Gastrocnemius medialis (tissue), 4 donors: ENCODE data around the gene FSIP1. TPM values are rescaled to one million over a fixed set of nuclear protein-coding genes. Genes with fewer than 3 reads are reported as not detected.

Experiments
- ATAC-seq, 2 donors: fragments of 150-250 bp; one replicate each; pipeline ENCODE4 v1.9.1; 2016
- DNase-seq, 2 donors: peaks; one replicate each; pipeline ENCODE4 v3.0.0-alpha.2; 2019
- H3K27ac ChIP-seq, 4 donors: fragments of 200-600 bp; sonication (generic); 1 replicate in 1 of 4; 2 replicates in 3 of 4; pipeline ENCODE4 v1.5.1; 2016 to 2018; ENCODE audit warnings: mild to moderate bottlenecking in 2 of 4, moderate library complexity in 1 of 4
- H3K27me3 ChIP-seq, 3 donors: fragments of 200-600 bp; sonication (generic) in 2 of 3; 1 replicate in 1 of 3; 2 replicates in 2 of 3; pipeline versions ENCODE4 v1.5.1 to v1.6.0; 2016 to 2019; ENCODE audit warnings: mild to moderate bottlenecking in 1 of 3, moderate library complexity in 1 of 3
- H3K36me3 ChIP-seq, 2 donors: fragments of 200-600 bp; sonication (generic) in 1 of 2; one replicate each; pipeline ENCODE4 v1.5.1; 2017 to 2018
- H3K4me1 ChIP-seq, 2 donors: fragments of 200-600 bp; sonication (generic) in 1 of 2; one replicate each; pipeline ENCODE4 v1.5.1; 2016 to 2017; ENCODE audit warnings: mild to moderate bottlenecking in 2 of 2
- H3K4me3 ChIP-seq, 4 donors: fragments of 200-600 bp; sonication (generic) in 3 of 4; 1 replicate in 1 of 4; 2 replicates in 3 of 4; pipeline ENCODE4 v1.5.1; 2016 to 2019; ENCODE audit warnings: mild to moderate bottlenecking in 2 of 4
- H3K9me3 ChIP-seq, 3 donors: fragments of 200-600 bp; sonication (generic) in 2 of 3; 1 replicate in 1 of 3; 2 replicates in 2 of 3; pipeline ENCODE4 v1.5.1; 2016 to 2019
- POLR2A ChIP-seq, 2 donors: fragments of 450-650 bp; IDR thresholded peaks; one replicate each; pipeline ENCODE4 v1.6.1; 2017; ENCODE audit warnings: antibody characterized with exemption in 2 of 2, mild to moderate bottlenecking in 2 of 2, moderate library complexity in 2 of 2
- in situ Hi-C, 4 donors: fragments of 200-750 bp; cut with MboI; loops; one replicate each; pipeline versions ENCODE4 v1.15.0 to v1.8.0; 2017; ENCODE audit warnings: low sequenced_read_pairs in 4 of 4
- intact Hi-C: fragments of 100-400 bp; cut with DNase I; formaldehyde crosslinking; loops from one replicate; pipeline ENCODE4 v1.15.1; 2023; ENCODE audit warnings: low total_unique reads
- total RNA-seq, 4 donors: library from RNA; depleted of rRNA; stranded (reverse); fragments of >200 nt; gene quantifications; one replicate each; pipeline versions ENCODE4 v1.1.0 to v1.2.3, GENCODE V29; 2016
- TF ChIP-seq, protein P1 (sequence below), 5 experiments: fragments of 450-650 bp in 3 of 5; fragments of 200-600 bp in 2 of 5; sonication (generic) in 2 of 5; IDR thresholded peaks in 4 of 5; conservative IDR thresholded peaks in 1 of 5; 1 replicate in 4 of 5; 2 replicates in 1 of 5; pipeline ENCODE4 v1.5.1; 2016 to 2019; ENCODE audit warnings: antibody characterized with exemption in 5 of 5, mild to moderate bottlenecking in 3 of 5, moderate library complexity in 3 of 5

Gene FSIP1
- total RNA-seq, 4 donors from 2014 or later: 0.11 to 23.9 (median 1.0) TPM; not detected in 1

DNA sequence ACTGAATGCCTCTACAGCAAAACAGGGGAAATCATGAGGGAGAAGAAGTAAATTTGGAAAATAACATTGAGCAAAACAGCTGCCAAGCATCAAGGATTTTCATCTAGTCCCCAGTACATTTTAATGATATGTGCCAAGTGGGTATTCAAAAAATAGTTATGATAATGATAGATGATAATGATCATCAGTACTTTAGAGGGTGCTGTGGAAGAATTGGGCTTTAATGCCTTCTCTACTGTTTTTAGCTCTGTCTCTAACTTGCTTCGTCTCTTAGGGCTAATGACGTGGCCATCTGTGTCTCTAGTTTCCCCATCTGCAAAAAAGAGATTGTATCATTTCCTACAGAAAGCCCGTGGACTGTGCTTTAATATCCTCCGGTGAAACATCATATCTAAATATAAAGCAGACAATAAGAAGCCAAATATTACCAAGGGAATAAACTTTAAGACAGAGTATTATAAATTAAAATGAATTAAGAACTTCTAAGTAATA lies 10.2 kb upstream of the FSIP1 start:
- ATAC-seq (no peak), DNase-seq (no peak)
- H3K27ac ChIP-seq: peak overlapping the region in 2 of 4 donors; percentile 17 to 25
- no peaks in the 10 kb centered on the region for H3K36me3 ChIP-seq
- intact Hi-C loops: no loop called here
- TF ChIP-seq POLR2A (IDR thresholded peaks at IDR 0.05): no peak
- TF ChIP-seq, protein P1, sequence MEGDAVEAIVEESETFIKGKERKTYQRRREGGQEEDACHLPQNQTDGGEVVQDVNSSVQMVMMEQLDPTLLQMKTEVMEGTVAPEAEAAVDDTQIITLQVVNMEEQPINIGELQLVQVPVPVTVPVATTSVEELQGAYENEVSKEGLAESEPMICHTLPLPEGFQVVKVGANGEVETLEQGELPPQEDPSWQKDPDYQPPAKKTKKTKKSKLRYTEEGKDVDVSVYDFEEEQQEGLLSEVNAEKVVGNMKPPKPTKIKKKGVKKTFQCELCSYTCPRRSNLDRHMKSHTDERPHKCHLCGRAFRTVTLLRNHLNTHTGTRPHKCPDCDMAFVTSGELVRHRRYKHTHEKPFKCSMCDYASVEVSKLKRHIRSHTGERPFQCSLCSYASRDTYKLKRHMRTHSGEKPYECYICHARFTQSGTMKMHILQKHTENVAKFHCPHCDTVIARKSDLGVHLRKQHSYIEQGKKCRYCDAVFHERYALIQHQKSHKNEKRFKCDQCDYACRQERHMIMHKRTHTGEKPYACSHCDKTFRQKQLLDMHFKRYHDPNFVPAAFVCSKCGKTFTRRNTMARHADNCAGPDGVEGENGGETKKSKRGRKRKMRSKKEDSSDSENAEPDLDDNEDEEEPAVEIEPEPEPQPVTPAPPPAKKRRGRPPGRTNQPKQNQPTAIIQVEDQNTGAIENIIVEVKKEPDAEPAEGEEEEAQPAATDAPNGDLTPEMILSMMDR (IDR thresholded peaks at IDR 0.05 in 4 of 5, conservative IDR thresholded peaks at IDR 0.05 in 1 of 5): no peak
- H3K4me1 ChIP-seq: peaks cover 0 to 3% of the 10 kb centered on the region in 2 donors
- in situ Hi-C loops: loop anchor here in 2 of 4 donors (25.0 kb wide), 2 partner anchors 119 to 344 kb away; partner anchors contain the start of gene GPR176 (in 1 of the 2)
- no peaks in the 10 kb centered on the region for H3K27me3 ChIP-seq
- no peaks in the 10 kb centered on the region for H3K9me3 ChIP-seq
- no peak overlapping the region for H3K4me3 ChIP-seq

- DNase-seq (no peak), ATAC-seq (no peak)
- no peaks in the 10 kb centered on the region for H3K27me3 ChIP-seq
- TF ChIP-seq, protein P1 (IDR thresholded peaks at IDR 0.05 in 4 of 5, conservative IDR thresholded peaks at IDR 0.05 in 1 of 5): no peak
- TF ChIP-seq POLR2A (IDR thresholded peaks at IDR 0.05): no peak
- H3K4me1 ChIP-seq: peaks cover 0 to 3% of the 10 kb centered on the region in 2 donors
- in situ Hi-C loops (loop anchor here in 2 of 4 donors (25.0 kb wide), 2 partner anchors 120 to 345 kb away; partner anchors contain the start of gene GPR176 (in 1 of the 2)), intact Hi-C loops (no loop called here)
- H3K36me3 ChIP-seq: no peaks in the 10 kb centered on the region
- peak overlapping the region in 2 of 4 donors; percentile 17 to 25 for H3K27ac ChIP-seq
- no peak overlapping the region for H3K4me3 ChIP-seq
- no peaks in the 10 kb centered on the region for H3K9me3 ChIP-seq
These were observed 9.6 kb upstream of the FSIP1 start for GRCh38 chr15:39792025-39792843.

DNA sequence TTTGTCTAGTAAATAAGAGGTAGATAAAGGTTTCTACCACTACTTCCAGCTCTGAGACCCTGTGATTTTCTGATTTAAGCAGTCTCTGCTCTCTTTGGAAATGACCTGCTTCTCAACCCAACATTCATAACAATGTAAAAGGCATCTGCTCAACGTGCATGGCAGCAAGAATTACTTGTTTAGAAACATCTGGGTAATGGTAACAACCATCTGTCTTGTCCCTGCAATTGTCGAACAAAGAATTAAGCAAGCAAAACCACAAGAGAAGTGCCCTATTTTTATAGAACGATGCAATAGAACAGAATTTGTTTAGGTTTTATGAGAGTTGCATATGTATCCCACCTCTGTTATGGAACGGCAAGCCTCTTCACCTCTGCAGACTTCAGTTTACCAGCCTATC lies 7.1 kb upstream of the FSIP1 start:
- in situ Hi-C loops (loop anchor here in 3 of 4 donors (5.0 to 25.0 kb wide), 4 partner anchors 88 to 348 kb away; partner anchors contain the start of gene GPR176 (in 1 of the 3)), intact Hi-C loops (loop anchor here (5.0 to 10.0 kb wide), 3 partner anchors 88 to 485 kb away; no protein-coding TSS in a partner anchor)
- peaks cover 0 to 12% of the 10 kb centered on the region in 2 donors for H3K4me1 ChIP-seq
- H3K27me3 ChIP-seq: no peaks in the 10 kb centered on the region
- no peak overlapping the region for H3K4me3 ChIP-seq
- H3K9me3 ChIP-seq: no peaks in the 10 kb centered on the region
- TF ChIP-seq POLR2A (IDR thresholded peaks at IDR 0.05): no peak
- TF ChIP-seq, protein P1 (IDR thresholded peaks at IDR 0.05 in 4 of 5, conservative IDR thresholded peaks at IDR 0.05 in 1 of 5): no peak
- ATAC-seq (no peak), DNase-seq (no peak)
- H3K27ac ChIP-seq: no peak overlapping the region
- no peaks in the 10 kb centered on the region for H3K36me3 ChIP-seq

DNA sequence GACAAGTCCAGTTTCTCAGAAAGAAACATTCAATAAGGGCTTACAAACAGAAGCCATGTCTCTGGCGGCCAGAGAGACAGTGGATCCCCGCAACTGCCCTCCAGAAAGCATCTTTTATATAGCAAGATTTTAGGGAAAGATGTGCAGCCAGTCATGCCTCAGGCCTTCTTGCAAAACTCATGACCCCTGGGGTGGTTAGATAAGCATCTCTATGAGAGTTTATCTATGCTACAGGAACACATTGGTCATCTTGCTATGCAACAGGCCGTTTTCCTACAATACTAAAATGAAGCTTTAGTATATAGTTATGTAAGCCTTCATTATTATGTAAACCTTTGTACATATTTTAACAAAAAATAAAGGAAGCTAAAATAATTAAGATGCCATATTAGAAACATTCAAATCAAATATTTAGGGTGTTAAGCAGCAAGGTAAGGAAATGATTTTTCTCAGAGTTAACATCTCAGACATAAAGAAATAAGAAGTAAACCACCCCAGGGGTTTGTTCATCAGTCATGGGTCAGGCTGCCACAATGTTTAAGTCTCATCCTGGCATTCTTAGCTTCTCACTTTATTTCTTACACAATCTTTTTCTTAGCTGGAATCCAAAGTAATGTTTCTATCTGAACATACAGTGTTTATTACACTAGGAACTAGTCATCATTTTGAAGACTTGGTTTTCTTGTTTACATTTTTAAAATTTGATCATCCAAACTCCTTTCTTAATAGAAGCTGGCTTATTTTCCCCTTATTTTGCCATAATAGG lies 6.3 kb upstream of the FSIP1 start:
- no peaks in the 10 kb centered on the region for H3K9me3 ChIP-seq
- DNase-seq: no peak
- no peak for TF ChIP-seq POLR2A (IDR thresholded peaks at IDR 0.05)
- TF ChIP-seq, protein P1 (IDR thresholded peaks at IDR 0.05 in 4 of 5, conservative IDR thresholded peaks at IDR 0.05 in 1 of 5): no peak
- no peaks in the 10 kb centered on the region for H3K36me3 ChIP-seq
- intact Hi-C loops: loop anchor here (5.0 to 10.0 kb wide), 3 partner anchors 88 to 486 kb away; no protein-coding TSS in a partner anchor
- H3K27me3 ChIP-seq: no peaks in the 10 kb centered on the region
- no peak overlapping the region for H3K4me3 ChIP-seq
- no peak for ATAC-seq
- peaks cover 0 to 11% of the 10 kb centered on the region in 2 donors for H3K4me1 ChIP-seq
- in situ Hi-C loops: loop anchor here in 3 of 4 donors (5.0 to 25.0 kb wide), 4 partner anchors 88 to 348 kb away; partner anchors contain the start of gene GPR176 (in 1 of the 3)
- H3K27ac ChIP-seq: no peak overlapping the region
